WTC11 (cell line): ENCODE results near the gene ZNF670. TPM values are rescaled to one million over a fixed set of nuclear protein-coding genes. Genes with fewer than 3 reads are reported as not detected.

ENCODE experiments used
- ATAC-seq: fragments of 200-7000 bp; cut with Tn5 transposase; 2 replicates; pipeline ENCODE4 v1.10.0; 2021; ENCODE audit warnings: mild to moderate bottlenecking, moderate library complexity
- CTCF ChIA-PET: fragments of 300-600 bp; sonication (Branson Sonifier 250); formaldehyde crosslinking; loops from one replicate; lab custom pipeline; 2021; ENCODE audit warnings: antibody characterized with exemption; lab: Charles Lee
- POLR2A ChIA-PET: fragments of 350-600 bp; sonication (Branson Sonifier 250); formaldehyde crosslinking; loops from one replicate; lab custom pipeline; 2021; ENCODE audit warnings: antibody characterized with exemption; lab: Charles Lee
- DNase-seq: peaks from one replicate; pipeline ENCODE4 v3.0.0; 2021; ENCODE audit warnings: low spot score
- H3K27ac Mint-ChIP-seq: 2 replicates; pipeline ENCODE4 v1.8.0; 2021; ENCODE audit warnings: mixed read lengths
- H3K27me3 Mint-ChIP-seq: 2 replicates; pipeline ENCODE4 v1.8.0; 2021; ENCODE audit warnings: low read depth, mild to moderate bottlenecking, moderate library complexity, mixed read lengths
- H3K36me3 Mint-ChIP-seq: 2 replicates; pipeline ENCODE4 v1.8.0; 2021; ENCODE audit warnings: mixed read lengths
- H3K4me1 Mint-ChIP-seq: 2 replicates; pipeline ENCODE4 v1.8.0; 2022; ENCODE audit warnings: mixed read lengths
- H3K4me3 Mint-ChIP-seq: 2 replicates; pipeline ENCODE4 v1.8.0; 2021; ENCODE audit warnings: mild to moderate bottlenecking, moderate library complexity, mixed read lengths
- H3K9me3 Mint-ChIP-seq: 2 replicates; pipeline ENCODE4 v1.8.0; 2021; ENCODE audit warnings: mixed read lengths
- ARID4B ChIP-seq: sonication (generic); formaldehyde crosslinking; IDR thresholded peaks from 2 replicates; pipeline ENCODE4 v1.8.0; 2023; ENCODE audit warnings: missing genetic modification reagents, mild to moderate bottlenecking, borderline replicate concordance
- ATF2 ChIP-seq: sonication (generic); formaldehyde crosslinking; IDR thresholded peaks from 2 replicates; pipeline ENCODE4 v1.8.1; 2022; ENCODE audit warnings: low read depth, missing genetic modification reagents, borderline replicate concordance
- ATF3 ChIP-seq: sonication (generic); formaldehyde crosslinking; conservative IDR thresholded peaks from 2 replicates; pipeline ENCODE4 v1.8.1; 2022; ENCODE audit warnings: mild to moderate bottlenecking, missing genetic modification reagents
- CREB1 ChIP-seq: sonication (generic); formaldehyde crosslinking; IDR thresholded peaks from 2 replicates; pipeline ENCODE4 v1.8.0; 2023; ENCODE audit warnings: mild to moderate bottlenecking, missing genetic modification reagents
- E2F1 ChIP-seq: sonication (generic); formaldehyde crosslinking; IDR thresholded peaks from 2 replicates; pipeline ENCODE4 v1.8.0; 2022; ENCODE audit warnings: mild to moderate bottlenecking, missing genetic modification reagents
- E2F4 ChIP-seq: sonication (generic); formaldehyde crosslinking; IDR thresholded peaks from 2 replicates; pipeline ENCODE4 v1.8.1; 2022; ENCODE audit warnings: low read depth, mild to moderate bottlenecking, moderate library complexity, missing genetic modification reagents, borderline replicate concordance
- EMX1 ChIP-seq: fragments of 250-450 bp; sonication (Bioruptor Pico); IDR thresholded peaks from 2 replicates; pipeline ENCODE4 v1.8.0; 2021; ENCODE audit warnings: mild to moderate bottlenecking
- ERG ChIP-seq: fragments of 250-450 bp; sonication (Bioruptor Pico); IDR thresholded peaks from 2 replicates; pipeline ENCODE4 v1.8.0; 2021; ENCODE audit warnings: mild to moderate bottlenecking
- GTF2I ChIP-seq: fragments of 250-450 bp; sonication (Bioruptor Pico); conservative IDR thresholded peaks from 2 replicates; pipeline ENCODE4 v1.4.0; 2021; ENCODE audit warnings: mild to moderate bottlenecking
- NFE2L1 ChIP-seq: sonication (generic); formaldehyde crosslinking; IDR thresholded peaks from 2 replicates; pipeline ENCODE4 v1.8.1; 2023; ENCODE audit warnings: missing genetic modification reagents
- NR3C1 ChIP-seq: sonication (generic); formaldehyde crosslinking; conservative IDR thresholded peaks from 2 replicates; pipeline ENCODE4 v1.8.1; 2023; ENCODE audit warnings: low read depth, mild to moderate bottlenecking, missing genetic modification reagents
- OVOL2 ChIP-seq: fragments of 250-450 bp; sonication (Bioruptor Pico); IDR thresholded peaks from 2 replicates; pipeline ENCODE4 v1.9.0; 2021; ENCODE audit warnings: mild to moderate bottlenecking, borderline replicate concordance
- SMAD4 ChIP-seq: sonication (generic); formaldehyde crosslinking; IDR thresholded peaks from 2 replicates; pipeline ENCODE4 v1.8.0; 2022; ENCODE audit warnings: mild to moderate bottlenecking, missing genetic modification reagents
- SP1 ChIP-seq: sonication (generic); formaldehyde crosslinking; conservative IDR thresholded peaks from 2 replicates; pipeline ENCODE4 v1.8.1; 2022; ENCODE audit warnings: missing genetic modification reagents
- TEAD4 ChIP-seq: sonication (generic); formaldehyde crosslinking; IDR thresholded peaks from 2 replicates; pipeline ENCODE4 v1.8.0; 2022; ENCODE audit warnings: mild to moderate bottlenecking, missing genetic modification reagents
- USF2 ChIP-seq: sonication (generic); formaldehyde crosslinking; IDR thresholded peaks from 2 replicates; pipeline ENCODE4 v1.8.1; 2023; ENCODE audit warnings: mild to moderate bottlenecking, missing genetic modification reagents, moderate library complexity
- ZNF219 ChIP-seq: sonication (generic); formaldehyde crosslinking; IDR thresholded peaks from 2 replicates; pipeline ENCODE4 v1.8.0; 2023; ENCODE audit warnings: missing genetic modification reagents, mild to moderate bottlenecking, borderline replicate concordance
- ZNF232 ChIP-seq: sonication (generic); formaldehyde crosslinking; IDR thresholded peaks from 2 replicates; pipeline ENCODE4 v1.8.0; 2022; ENCODE audit warnings: mild to moderate bottlenecking, missing genetic modification reagents
- ZNF263 ChIP-seq: sonication (generic); formaldehyde crosslinking; IDR thresholded peaks from 2 replicates; pipeline ENCODE4 v1.8.1; 2022; ENCODE audit warnings: low read depth, mild to moderate bottlenecking, moderate library complexity, missing genetic modification reagents
- ZNF423 ChIP-seq: fragments of 250-450 bp; sonication (Bioruptor Pico); IDR thresholded peaks from 2 replicates; pipeline ENCODE4 v2.1.2; 2022; ENCODE audit warnings: mild to moderate bottlenecking, moderate library complexity
- total RNA-seq: library from RNA; stranded (reverse); gene quantifications from 3 replicates; pipeline ENCODE4 v1.2.3, GENCODE V29; 2021

Gene ZNF670
- total RNA-seq, 1 experiment from 2014 or later: 11.1 TPM

- peaks cover 8% of the 10 kb centered on the region; the same call in 1 of the 2 replicates for H3K27me3 Mint-ChIP-seq
- TF ChIP-seq TEAD4 (no peak), E2F1 (CRISPR knock-in tag) (no peak), ARID4B (no peak), ERG (CRISPR knock-in tag) (no peak), USF2 (CRISPR knock-in tag) (no peak), OVOL2 (CRISPR knock-in tag) (no peak), SP1 (CRISPR knock-in tag) (no peak), ZNF263 (CRISPR knock-in tag) (no peak), EMX1 (CRISPR knock-in tag) (no peak), ZNF423 (CRISPR knock-in tag) (no peak), SMAD4 (no peak), NFE2L1 (no peak), ATF2 (no peak), ZNF232 (no peak), CREB1 (no peak), E2F4 (CRISPR knock-in tag) (no peak), ATF3 (CRISPR knock-in tag) (no peak), NR3C1 (CRISPR knock-in tag) (no peak), ZNF219 (no peak), GTF2I (no peak)
- ChIA-PET POLR2A (no interaction called here), CTCF (no interaction called here)
- H3K4me3 Mint-ChIP-seq: no peak overlapping the region
- ATAC-seq: no peak
- no peak overlapping the region for H3K27ac Mint-ChIP-seq
- peaks cover 6% of the 10 kb centered on the region for H3K4me1 Mint-ChIP-seq
- H3K36me3 Mint-ChIP-seq: no peaks in the 10 kb centered on the region
- peaks cover 22% of the 10 kb centered on the region for H3K9me3 Mint-ChIP-seq
- DNase-seq: no peak
These were observed 6.7 kb upstream of the ZNF670 start for GRCh38 chr1:247085310-247085709.
